Right lobe of liver (tissue), 6 donors: ENCODE measurements around the gene MED25. TPM values are rescaled to one million over a fixed set of nuclear protein-coding genes. Genes with fewer than 3 reads are reported as not detected.

Experiments
- ATAC-seq, 4 donors: fragments of 200-7000 bp; cut with Tn5 transposase; one replicate each; pipeline ENCODE4 v1.9.1; 2020; ENCODE audit warnings: mild to moderate bottlenecking in 4 of 4, moderate library complexity in 4 of 4
- DNase-seq, 3 donors: peaks; one replicate each; pipeline ENCODE4 v3.0.0-alpha.2; 2020
- H3K27ac ChIP-seq, 3 donors: fragments of 200-600 bp; one replicate each; pipeline ENCODE4 v1.8.0; 2022
- H3K27me3 ChIP-seq, 2 donors: fragments of 200-600 bp; one replicate each; pipeline ENCODE4 v1.8.0; 2022
- H3K36me3 ChIP-seq, 4 donors: fragments of 200-600 bp; sonication (generic) in 1 of 4; one replicate each; pipeline versions ENCODE4 v1.5.1 to v1.8.0; 2017 to 2022; ENCODE audit warnings: control low read depth in 1 of 4
- H3K4me1 ChIP-seq, 4 donors: fragments of 200-600 bp; sonication (generic) in 1 of 4; one replicate each; pipeline versions ENCODE4 v1.5.1 to v1.8.0; 2017 to 2022; ENCODE audit warnings: control low read depth in 1 of 4
- H3K4me3 ChIP-seq, 3 donors: fragments of 200-600 bp; one replicate each; pipeline ENCODE4 v1.8.0; 2022
- H3K9me3 ChIP-seq, 4 donors: fragments of 200-600 bp; sonication (generic) in 1 of 4; one replicate each; pipeline versions ENCODE4 v1.5.1 to v1.8.0; 2017 to 2022; ENCODE audit warnings: control low read depth in 1 of 4
- POLR2A ChIP-seq: fragments of 450-650 bp; IDR thresholded peaks from one replicate; pipeline ENCODE4 v1.6.1; 2017; ENCODE audit warnings: antibody characterized with exemption, mild to moderate bottlenecking
- WGBS: methylation state at CpG from one replicate; pipeline ENCODE4 v1.1.6; 2018; ENCODE audit warnings: low coverage, low lambda C conversion rate; ENCODE audit not compliant: insufficient coverage; ENCODE audit errors: missing lambda C conversion rate; 5-methylcytosine and 5-hydroxymethylcytosine counted together
- intact Hi-C, 2 donors: fragments of 100-400 bp; cut with DNase I; formaldehyde crosslinking; loops; one replicate each; pipeline versions ENCODE4 v1.11.2 to v1.14.1; 2022
- total RNA-seq, 6 experiments: library from RNA; depleted of rRNA in 2 of 6; stranded (reverse); fragments of >200 nt in 2 of 6; fragmentation: NEBNext Ultra II Directional in 3 of 6; extraction: Animal tissue kit (Norgen Biotek cat#: 25700) in 3 of 6; gene quantifications; one replicate each; pipeline versions ENCODE4 v1.1.0 to v1.2.4, GENCODE V29; 2016 to 2023
- TF ChIP-seq, protein P1 (sequence below), 4 donors: fragments of 200-600 bp in 3 of 4; fragments of 450-650 bp in 1 of 4; IDR thresholded peaks; one replicate each; pipeline versions ENCODE4 v1.5.1 to v1.8.0; 2016 to 2022; ENCODE audit warnings: antibody characterized with exemption in 4 of 4, mild to moderate bottlenecking in 2 of 4
- donor health status: DM: no; HTN: yes; CAD: no.
- donor health status: DM: no; HTN: no; CAD: no.
- donor health status: DM: no; HTN: no; CAD: no.
- donor health status: DM: no; HTN: yes; CAD: no.
- donor health status: DM: no; HTN: yes; CAD: no.

MED25 gene
- total RNA-seq, 6 experiments from 2014 or later: 9.9 to 16.3 (median 11.8) TPM

GRCh38 chr19:49779731-49780555 lies 38.1 kb upstream of the MED25 start:
- intact Hi-C loops: no loop called here
- H3K27me3 ChIP-seq: no peaks in the 10 kb centered on the region
- H3K27ac ChIP-seq: no peak overlapping the region
- peaks cover 0 to 16% (median 1%) of the 10 kb centered on the region in 4 donors for H3K36me3 ChIP-seq
- DNase-seq (no peak), ATAC-seq (peak; percentile 25 to 50 (median 40))
- TF ChIP-seq, protein P1, sequence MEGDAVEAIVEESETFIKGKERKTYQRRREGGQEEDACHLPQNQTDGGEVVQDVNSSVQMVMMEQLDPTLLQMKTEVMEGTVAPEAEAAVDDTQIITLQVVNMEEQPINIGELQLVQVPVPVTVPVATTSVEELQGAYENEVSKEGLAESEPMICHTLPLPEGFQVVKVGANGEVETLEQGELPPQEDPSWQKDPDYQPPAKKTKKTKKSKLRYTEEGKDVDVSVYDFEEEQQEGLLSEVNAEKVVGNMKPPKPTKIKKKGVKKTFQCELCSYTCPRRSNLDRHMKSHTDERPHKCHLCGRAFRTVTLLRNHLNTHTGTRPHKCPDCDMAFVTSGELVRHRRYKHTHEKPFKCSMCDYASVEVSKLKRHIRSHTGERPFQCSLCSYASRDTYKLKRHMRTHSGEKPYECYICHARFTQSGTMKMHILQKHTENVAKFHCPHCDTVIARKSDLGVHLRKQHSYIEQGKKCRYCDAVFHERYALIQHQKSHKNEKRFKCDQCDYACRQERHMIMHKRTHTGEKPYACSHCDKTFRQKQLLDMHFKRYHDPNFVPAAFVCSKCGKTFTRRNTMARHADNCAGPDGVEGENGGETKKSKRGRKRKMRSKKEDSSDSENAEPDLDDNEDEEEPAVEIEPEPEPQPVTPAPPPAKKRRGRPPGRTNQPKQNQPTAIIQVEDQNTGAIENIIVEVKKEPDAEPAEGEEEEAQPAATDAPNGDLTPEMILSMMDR (IDR thresholded peaks at IDR 0.05): no peak
- no peak for TF ChIP-seq POLR2A
- 77% methylated on average over 11 of the region's 11 CpGs for WGBS
- no peak overlapping the region for H3K4me3 ChIP-seq
- no peaks in the 10 kb centered on the region for H3K9me3 ChIP-seq
- H3K4me1 ChIP-seq: no peaks in the 10 kb centered on the region

GRCh38 chr19:49780861-49781260 lies 37.2 kb upstream of the MED25 start:
- Histone ChIP-seq H3K9me3 (no peaks in the 10 kb centered on the region), H3K4me1 (no peaks in the 10 kb centered on the region), H3K27me3 (no peaks in the 10 kb centered on the region), H3K4me3 (no peak overlapping the region), H3K36me3 (peaks cover 0 to 16% (median 2%) of the 10 kb centered on the region in 4 donors), H3K27ac (no peak overlapping the region)
- no peak for DNase-seq
- no peak for TF ChIP-seq POLR2A
- TF ChIP-seq, protein P1 (IDR thresholded peaks at IDR 0.05): no peak
- no peak for ATAC-seq
- 87% methylated on average over 6 of the region's 8 CpGs for WGBS
- intact Hi-C loops: no loop called here

GRCh38 chr19:49781394-49781793 lies 36.7 kb upstream of the MED25 start:
- Histone ChIP-seq H3K36me3 (peaks cover 0 to 16% (median 2%) of the 10 kb centered on the region in 4 donors), H3K4me1 (no peaks in the 10 kb centered on the region), H3K27ac (no peak overlapping the region), H3K9me3 (no peaks in the 10 kb centered on the region), H3K4me3 (no peak overlapping the region), H3K27me3 (no peaks in the 10 kb centered on the region)
- ATAC-seq (peak; percentile 28 to 57 (median 45)), DNase-seq (no peak)
- WGBS: no CpG with 5 or more reads among the region's 7 CpGs
- TF ChIP-seq POLR2A: no peak
- TF ChIP-seq, protein P1 (IDR thresholded peaks at IDR 0.05): no peak
- intact Hi-C loops: no loop called here

DNA sequence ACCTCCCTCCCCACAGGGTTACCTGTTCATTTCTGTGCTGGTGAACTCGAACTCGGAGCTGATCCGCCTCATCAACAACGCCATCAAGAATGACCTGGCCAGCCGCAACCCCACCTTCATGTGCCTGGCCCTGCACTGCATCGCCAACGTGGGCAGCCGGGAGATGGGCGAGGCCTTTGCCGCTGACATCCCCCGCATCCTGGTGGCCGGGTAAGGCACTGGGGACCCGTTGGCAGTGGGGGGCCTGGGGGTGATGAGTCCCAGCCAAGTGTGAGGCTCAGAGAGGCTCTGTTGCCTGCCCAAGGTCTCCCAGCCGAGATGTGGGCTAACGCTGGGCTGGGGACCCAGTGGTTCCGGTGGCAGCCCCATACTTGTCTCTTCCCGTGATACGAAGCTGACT lies 35.6 kb upstream of the MED25 start:
- TF ChIP-seq, protein P1 (IDR thresholded peaks at IDR 0.05): no peak
- no peak for TF ChIP-seq POLR2A
- H3K4me3 ChIP-seq: no peak overlapping the region
- H3K36me3 ChIP-seq: peaks cover 0 to 17% (median 2%) of the 10 kb centered on the region in 4 donors
- H3K9me3 ChIP-seq: no peaks in the 10 kb centered on the region
- intact Hi-C loops: no loop called here
- ATAC-seq (no peak), DNase-seq (no peak)
- no peaks in the 10 kb centered on the region for H3K27me3 ChIP-seq
- H3K4me1 ChIP-seq: no peaks in the 10 kb centered on the region
- H3K27ac ChIP-seq: no peak overlapping the region
- 93% methylated on average over 3 of the region's 18 CpGs for WGBS
